Activated CD4-positive, CD25-positive, alpha-beta regulatory T cell treated with anti-CD3 and anti-CD28 coated beads, Interleukin-2, amount 50 U/mL, for 16 hours (primary cell): ENCODE results near the gene EZH1.
"Not testable (repeated sequence)": the region's sequence is repeated elsewhere in the genome, so short reads cannot be mapped to it uniquely, and the experiment has no call there.

ENCODE experiments used
- DNase-seq: peaks from one replicate; pipeline ENCODE4 v3.0.0-alpha.2; 2020; ENCODE audit warnings: low read depth, low spot score

EZH1 gene

DNA sequence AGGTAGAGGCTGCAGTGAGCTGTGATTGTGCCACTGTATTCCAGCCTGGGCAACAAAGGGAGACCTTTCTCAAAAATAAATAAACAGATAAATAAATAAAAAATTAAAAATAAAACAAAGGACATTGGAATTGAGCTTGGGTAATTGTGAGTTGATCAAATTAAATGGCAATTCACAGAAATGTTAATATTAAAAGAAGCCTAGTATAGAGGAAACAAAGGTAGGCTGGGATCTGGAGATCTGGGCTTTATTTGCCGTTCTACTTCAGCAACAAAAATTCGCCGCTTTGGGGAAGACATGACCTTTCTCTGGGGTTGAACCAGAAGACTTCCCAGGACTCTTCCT, 28.1 kb upstream of the EZH1 start:
- no peak for DNase-seq

- DNase-seq, result not testable (repeated sequence)
Observed at GRCh38 chr17:42769964-42770363, 25.1 kb upstream of the EZH1 start.

GRCh38 chr17:42768006-42768405, 23.2 kb upstream of the EZH1 start:
- not testable (repeated sequence) for DNase-seq

DNA sequence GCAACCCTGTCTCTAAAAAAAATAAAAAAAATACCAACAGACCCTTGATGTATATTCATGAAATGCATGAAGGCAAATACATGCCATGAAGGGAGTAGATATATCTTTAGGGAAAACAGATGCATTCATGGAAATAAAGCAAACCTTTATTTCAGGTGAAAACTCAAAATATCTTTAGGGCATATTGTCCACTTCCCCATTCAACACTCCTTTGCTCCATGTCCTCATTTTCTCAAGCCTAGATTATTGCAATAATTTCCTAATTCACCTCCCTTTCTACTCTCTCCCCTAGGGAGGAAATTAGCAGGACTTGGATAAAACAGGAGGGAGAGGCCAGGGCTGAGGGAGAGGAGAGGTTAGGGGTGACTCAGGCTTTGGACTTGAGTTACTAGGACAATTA, 22.7 kb upstream of the EZH1 start:
- no peak for DNase-seq

DNA sequence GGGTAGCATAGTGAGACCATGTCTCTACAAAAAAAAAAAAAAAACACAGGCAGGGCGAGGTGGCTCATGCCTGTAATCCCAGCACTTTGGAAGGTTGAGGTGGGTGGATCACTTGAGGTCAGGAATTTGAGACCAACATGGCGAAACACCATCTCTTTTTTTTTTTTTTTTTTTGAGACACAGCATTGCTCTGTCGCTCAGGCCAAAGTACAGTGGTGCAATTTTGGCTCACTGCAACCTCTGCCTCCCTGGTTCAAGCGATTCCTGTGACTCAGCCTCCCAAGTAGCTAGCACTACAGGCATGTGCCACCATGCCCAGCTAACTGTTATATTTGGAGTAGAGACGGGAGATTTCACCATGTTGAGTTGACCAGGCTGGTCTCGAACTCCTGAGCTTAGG, 21.3 kb upstream of the EZH1 start:
- DNase-seq, result no peak

DNA sequence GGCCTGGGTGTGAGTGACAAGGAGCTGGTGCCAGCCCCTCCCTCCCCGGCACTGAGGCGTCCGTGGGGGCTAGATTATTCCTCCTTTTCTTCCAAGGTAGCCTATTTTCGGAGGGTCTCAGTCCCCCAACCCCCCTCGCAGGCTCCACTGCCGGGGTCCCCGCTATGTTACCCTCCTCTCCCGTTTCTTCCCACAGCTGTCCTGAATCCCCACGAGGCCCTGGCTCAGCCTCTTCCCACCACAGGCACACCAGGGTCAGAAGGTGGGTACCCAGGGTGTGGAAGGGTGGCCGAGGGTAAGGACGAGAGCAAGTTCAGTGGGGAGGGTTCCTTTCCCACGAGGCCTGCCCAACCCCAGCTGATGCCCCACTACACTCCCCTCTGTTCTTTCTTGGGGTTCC, 16.8 kb upstream of the EZH1 start:
- DNase-seq, result no peak

GRCh38 chr17:42760652-42761581, 16.1 kb upstream of the EZH1 start, which contains the start of gene RAMP2:
Gene RAMP2 (plus strand): TSS chr17:42761227. CDS start chr17:42761262, 35 bp downstream.
- DNase-seq, result no peak

GRCh38 chr17:42759982-42760651, 15.3 kb upstream of the EZH1 start:
- no peak for DNase-seq

DNA sequence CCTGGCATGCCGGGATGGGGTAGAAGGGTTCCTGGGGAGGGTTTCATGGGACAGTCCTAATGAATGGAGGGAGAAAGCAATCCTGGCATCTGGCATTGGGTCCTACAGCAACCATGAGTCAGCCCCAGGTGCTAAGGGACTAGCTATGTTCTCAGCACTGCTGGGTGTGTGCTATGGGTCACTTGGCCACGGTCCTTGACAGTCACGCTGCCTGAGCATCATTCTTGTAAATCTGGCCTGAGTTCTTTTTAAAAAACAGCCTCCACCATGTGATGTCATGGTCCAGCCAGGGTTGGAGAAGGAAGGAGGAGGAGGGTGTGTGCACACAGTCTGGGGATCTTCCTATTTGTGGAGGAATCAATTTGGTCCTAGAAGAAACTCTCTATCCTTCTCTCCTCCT, 9.9 kb upstream of the EZH1 start:
- DNase-seq, result no peak

DNA sequence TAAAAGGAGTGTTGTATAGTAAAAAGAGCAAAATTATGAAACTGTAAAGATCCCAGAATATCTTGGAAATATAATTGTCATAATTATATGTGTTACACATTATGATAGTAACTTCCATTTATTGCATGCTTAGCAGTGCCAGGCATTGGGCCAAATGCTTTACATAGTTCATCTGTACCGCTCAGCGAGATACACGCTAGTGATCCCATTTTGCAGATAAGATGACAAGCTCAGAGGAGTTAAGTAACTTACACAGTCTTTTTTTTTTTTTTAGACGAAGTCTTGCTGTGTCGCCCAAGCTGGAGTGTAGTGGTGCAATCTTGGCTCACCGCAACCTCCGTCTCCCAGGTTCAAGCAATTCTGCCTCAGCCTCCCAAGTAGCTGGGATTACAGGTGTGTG, 6.8 kb upstream of the EZH1 start:
- DNase-seq, result no peak

- DNase-seq, result no peak
Observed at GRCh38 chr17:42750739-42751344, 6.0 kb upstream of the EZH1 start.

DNA sequence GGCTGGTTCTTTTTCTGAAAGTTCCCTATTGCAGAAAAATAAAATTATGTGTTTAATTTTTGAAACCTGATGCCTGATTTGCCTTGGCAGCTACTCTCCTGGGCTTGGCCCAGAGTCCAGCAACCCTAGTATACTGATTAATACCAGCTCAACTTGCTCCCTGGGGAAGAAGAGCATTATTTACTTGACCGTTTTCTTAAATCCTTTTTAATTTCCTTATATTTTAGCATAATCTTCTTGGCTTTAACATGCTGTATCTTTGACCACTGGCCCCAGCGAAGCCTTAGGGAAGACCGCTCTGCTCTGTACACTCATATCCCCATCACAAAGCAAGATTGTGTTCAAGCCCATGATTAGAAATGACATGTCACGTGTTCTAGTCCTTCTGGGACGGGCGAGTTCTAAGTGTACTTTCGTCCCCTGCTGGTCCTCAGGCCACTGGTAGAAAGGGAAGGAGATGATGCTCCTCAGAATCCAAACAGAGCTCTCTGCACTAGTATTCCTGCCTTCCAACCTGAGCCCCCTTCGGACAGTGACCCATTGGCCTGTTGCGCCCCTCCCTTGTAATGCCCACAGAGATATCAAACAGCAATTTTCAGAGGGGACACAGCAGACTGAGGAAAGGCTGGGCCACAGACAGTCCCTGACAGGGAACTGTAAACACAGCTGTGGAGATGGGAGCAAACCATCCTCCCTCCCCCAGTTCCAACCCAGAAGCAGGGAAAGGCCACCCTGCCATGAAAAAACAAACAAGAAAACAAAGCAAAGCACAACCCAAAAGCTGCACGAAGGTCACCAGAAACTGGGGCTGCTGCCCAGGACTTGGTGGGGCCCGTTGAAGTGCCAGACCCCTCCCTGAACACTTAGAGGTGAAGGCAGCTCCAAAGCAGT, 4.3 kb upstream of the EZH1 start:
- DNase-seq, result no peak

- no peak for DNase-seq
Observed at GRCh38 chr17:42748202-42748907, 3.5 kb upstream of the EZH1 start.

DNA sequence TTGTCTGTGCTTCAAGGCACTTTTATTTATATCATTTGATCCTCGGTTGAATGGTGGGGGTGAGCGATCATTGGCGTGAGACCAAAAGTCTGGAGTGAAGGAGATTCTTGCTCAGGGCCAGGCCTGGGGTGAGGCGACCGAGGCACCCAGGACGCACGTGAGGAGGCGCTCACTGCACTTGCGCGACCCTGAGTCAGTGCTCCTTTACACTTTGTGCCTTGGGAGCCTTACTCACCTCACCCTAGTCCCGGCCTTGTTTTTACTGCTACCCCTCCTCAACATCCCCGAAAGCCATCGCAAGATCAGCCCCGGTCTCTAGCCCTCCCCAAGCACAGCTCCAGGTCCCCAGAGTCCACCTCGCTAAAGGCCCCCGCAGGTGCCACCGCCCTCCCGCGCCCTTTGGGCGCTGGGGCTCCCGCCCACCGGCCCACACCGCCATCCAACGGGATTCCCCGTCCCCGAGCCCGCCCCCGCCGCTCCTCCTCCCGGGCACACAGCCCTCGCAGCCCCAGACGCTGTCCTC, 496 bp downstream of the EZH1 start:
- DNase-seq, result peak; percentile 36

DNA sequence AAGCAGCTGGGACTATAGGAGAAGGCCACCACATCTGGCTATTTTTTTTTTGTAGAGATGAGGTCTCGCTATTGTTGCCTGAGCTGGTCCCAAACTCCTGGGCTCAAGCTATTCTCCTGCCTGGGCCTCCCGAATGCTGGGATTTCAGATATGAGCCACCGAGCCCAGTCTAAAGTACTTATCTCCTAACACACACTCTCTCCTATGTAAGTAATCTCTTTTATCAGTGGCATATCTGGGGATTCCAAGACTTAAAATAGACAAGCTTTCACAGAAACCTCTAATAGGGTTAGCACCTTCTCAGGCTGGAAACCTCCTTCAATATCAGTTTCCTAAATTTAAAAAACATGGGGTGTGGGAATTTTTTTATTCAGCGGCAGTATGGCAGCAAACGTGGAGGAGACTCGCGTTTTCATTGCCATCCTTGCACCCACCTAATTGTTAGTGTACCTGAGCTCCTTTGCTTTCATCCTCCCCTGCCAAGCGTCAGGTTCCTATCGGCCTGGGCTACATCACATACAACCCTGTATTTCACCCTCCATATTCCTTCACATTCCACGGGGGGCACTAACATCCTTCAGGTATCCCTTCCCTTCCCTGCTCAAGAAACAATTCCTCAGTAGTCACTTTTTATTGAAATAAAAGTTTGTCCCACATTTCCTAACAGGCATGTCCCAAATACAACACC, 1.1 kb downstream of the EZH1 start:
- DNase-seq, result no peak

DNA sequence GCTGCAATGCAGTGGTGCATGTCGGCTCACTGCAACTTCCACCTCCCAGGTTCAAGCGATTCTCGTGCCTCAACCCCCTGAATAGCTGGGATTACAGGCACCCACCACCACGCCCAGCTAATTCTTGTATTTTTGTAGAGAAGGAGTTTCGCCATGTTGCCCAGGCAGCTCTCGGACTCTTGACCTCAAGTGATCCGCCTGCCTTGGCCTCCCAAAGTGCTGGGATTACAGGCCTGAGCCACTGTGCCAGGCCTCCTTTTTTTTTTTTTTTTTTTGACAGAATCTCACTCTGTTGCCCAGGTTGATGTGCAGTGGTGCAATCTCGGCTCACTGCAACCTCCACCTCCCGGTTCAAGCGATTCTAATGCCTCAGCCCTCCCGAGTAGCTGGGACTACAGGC, 1.9 kb downstream of the EZH1 start:
- not testable (repeated sequence) for DNase-seq

- DNase-seq, result no peak
Observed at GRCh38 chr17:42740699-42741098, 4.1 kb downstream of the EZH1 start.

GRCh38 chr17:42725143-42725542, 19.7 kb downstream of the EZH1 start:
- DNase-seq, result no peak

DNA sequence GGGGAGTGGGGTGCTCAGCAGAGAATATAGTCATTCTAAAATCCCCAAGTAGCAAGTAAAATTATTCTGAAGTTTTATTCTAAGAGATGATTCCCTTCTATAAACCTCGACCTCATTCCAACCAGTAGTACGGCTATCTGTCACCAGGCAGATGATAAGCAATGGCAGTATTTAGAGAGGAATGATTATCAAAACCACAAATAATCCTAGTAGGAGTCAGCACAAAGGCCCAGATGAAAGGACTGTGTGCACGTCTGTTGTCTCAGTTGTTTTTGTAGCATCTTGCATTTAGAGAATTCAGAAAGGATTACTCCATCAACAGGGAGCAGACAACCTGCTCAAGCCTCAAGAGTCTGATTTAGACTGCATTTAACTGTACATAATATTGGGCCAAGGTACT, 21.2 kb downstream of the EZH1 start:
- DNase-seq, result no peak

- DNase-seq, result no peak
Observed at GRCh38 chr17:42720996-42721583, 23.8 kb downstream of the EZH1 start.
